Measurements from ENCODE around the gene TIMM21. TPM values are rescaled to one million over a fixed set of nuclear protein-coding genes. Genes with fewer than 3 reads are reported as not detected.

TIMM21 gene
- polyA plus RNA-seq, 3 donors = 60.0 to 70.3 (median 68.8) TPM

DNA sequence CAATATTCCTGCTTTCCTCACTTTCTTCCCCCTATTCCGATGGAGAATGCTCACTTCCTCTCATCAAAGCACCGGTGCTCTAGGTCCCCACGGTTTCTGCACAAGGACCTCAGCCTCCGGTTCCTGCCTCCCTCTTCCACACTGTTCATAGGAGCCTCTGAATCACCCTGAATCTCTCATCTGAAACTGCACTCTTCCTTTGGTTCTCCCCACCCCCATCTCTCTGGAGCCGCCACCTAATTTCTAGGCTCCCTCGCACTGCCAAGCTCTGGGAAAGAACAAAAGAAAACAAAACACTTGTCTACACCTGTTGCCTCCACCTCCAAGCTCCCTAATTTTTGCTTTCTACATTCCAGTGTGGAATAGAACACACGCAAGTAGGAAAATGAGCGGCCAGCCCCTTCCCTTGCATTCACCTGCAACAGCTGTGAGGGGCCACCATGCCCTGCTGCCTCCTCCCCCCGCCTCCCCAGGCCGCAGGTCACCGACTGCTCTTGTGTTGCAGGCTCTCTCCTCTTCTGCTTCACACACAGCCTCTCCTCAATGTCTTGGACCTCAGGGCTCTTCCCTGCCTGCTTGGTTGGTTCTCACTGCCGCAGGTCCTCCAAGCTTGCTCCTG lies 10.3 kb upstream of the TIMM21 start:
- no peak for DNase-seq (ENCODE audit: extremely low read depth in 1 of 11, low read depth in 9 of 11, low spot score in 4 of 11)

DNA sequence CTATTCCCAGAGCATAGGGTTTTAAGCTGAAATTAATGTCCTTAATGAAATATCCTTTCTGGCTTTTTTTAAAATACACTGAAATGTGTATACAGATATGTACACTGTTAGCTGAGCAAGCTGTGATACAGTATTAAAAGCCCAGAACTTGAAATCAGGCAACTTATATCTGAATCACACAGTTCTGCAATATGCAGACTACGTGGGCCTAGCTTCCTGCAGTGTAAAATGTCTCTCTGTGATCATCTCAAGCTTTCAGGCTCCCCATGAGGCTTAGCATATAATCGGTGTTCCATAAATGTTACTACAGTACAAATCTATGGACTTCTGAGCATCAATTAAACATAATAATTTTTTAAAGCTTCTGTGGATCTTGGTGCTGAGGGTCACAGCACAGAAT lies 8.9 kb upstream of the TIMM21 start:
- DNase-seq (ENCODE audit: extremely low read depth in 1 of 11, low read depth in 9 of 11, low spot score in 4 of 11) = no peak

DNA sequence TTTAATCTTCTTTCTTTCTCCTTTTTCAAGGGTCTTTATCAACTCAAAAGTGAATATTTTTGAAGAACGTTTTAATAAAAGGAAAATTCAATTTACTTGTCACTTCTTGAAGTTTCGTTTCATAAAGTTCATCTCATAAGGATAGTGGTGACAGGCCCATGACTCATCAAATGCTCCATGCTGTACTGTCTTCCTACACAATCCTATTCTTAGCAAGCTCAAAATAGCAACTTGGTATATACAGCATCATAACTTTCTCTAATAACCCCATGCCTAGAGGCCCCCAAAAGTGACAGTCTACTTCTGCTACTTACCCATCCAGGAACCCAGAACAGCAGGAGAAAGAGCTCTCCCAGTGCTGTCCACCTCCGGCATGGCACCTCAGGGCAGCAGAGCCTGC lies 8.4 kb upstream of the TIMM21 start:
- DNase-seq (ENCODE audit: extremely low read depth in 1 of 11, low read depth in 9 of 11, low spot score in 4 of 11) = no peak

DNA sequence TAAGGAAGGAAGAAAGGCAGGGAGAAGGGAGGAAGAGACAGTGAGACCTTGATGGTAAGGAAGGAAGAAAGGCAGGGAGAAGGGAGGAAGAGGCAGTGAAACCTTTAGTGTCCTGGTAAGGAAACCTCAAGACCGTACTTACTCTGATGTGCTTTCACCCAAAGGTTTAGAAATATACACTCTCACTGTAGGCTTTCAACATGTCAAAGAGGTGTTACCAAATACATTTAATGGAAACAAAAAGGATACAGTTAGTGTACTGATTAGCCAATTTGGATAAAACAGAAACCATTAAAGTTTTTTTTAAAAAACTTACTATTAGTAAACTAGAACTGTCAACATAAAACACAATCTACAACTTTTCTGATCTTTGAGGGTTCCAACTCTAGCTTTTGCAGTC lies 7.7 kb upstream of the TIMM21 start:
- no peak for DNase-seq (ENCODE audit: extremely low read depth in 1 of 11, low read depth in 9 of 11, low spot score in 4 of 11)

DNA sequence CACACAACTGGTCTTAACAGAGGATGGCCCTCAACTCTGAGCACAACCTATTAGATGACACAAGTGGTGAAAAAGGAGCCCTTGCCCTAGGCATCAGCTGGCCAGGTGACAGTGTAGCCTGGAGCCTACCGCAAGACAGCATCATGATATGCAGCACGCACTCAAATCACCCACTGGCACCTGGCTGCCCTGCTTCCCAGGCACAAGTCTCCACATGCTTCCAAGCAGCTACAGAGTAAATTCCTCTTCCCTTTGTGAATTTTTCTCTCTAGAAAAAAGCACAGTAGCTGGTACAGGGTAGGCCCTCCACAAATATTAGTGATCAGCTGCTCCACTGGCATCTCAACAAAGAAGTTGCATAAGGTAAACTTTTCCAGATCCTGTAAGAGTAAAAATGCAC lies 6.7 kb upstream of the TIMM21 start:
- DNase-seq (ENCODE audit: extremely low read depth in 1 of 11, low read depth in 9 of 11, low spot score in 4 of 11) = no peak

DNA sequence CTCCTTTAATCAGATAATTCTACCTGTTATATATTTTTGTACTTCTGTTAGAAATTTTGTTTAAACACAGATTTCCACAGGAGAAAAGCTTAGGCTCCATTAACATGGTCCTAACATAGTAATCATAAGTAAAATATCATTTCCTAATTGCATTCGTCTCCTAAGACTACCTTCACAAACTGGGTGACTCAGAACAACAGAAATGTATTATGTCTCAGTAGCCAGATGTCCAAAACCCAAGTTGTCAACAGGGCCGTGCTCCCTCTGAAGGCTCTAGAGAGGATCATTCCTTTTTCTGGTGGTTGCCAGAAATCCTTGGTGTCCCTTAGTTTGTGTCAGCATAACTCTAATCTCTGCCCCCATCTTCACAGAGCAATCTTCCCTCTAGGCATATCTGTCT lies 6.1 kb upstream of the TIMM21 start:
- DNase-seq (ENCODE audit: extremely low read depth in 1 of 11, low read depth in 9 of 11, low spot score in 4 of 11) = no peak

DNA sequence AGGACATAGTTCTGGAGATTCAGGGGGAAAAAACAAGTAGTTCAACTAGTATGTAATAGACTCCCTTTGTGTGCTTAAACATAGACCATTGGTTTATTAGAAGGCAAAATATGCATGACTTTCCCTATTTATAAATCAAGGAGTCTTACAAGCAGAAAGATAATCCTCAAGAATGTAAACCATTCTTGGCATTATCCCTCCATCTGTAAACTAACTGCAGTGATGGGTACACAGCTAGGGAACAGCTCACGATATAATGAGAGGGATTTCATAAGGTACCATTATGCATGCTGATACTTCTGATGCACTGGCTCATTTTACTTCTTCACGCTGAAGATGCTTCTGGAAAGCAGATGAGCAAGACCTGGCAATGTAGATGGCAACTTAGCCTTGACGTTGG lies 1.6 kb upstream of the TIMM21 start:
- no peak for DNase-seq (ENCODE audit: extremely low read depth in 1 of 11, low read depth in 9 of 11, low spot score in 4 of 11)

DNA sequence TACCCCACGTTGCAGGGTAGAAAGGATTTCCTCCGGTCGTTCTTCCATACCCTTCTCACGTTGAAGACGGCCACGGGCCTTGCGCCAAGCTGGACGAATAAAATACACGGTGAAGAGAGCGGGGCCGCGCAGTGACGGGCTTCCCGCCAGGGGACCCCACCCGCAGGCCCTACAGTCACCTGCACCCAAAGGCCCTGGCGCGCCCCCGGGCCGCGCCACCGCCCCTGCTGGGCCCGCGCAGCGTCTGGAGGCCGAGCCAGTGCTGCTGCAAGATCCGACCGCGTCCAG lies 888 bp upstream of the TIMM21 start:
- no peak for DNase-seq (ENCODE audit: extremely low read depth in 1 of 11, low read depth in 9 of 11, low spot score in 4 of 11)

DNA sequence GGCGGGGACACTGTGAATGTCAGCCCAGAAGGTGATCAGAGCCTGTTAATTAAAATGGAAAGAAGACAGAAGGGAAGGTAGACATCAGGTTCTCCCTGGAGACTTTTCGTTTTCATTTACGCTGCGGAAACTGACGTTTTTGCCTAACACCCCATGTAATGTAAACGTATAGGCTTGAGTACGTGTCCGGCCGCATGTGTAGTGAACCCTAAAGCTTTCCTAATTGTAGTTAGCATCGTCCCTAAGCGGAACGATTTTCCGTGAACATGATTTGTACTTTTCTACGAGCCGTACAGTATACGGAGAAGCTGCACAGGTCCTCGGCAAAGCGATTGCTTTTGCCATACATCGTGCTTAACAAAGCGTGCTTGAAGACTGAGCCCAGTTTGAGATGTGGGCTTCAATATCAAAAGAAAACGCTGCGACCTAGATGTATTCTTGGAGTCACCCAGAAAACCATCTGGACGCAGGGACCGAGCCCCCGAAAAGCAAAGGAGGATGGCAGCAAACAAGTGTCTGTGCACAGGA lies 284 bp downstream of the TIMM21 start:
- DNase-seq (ENCODE audit: extremely low read depth in 1 of 11, low read depth in 9 of 11, low spot score in 4 of 11) = no peak

DNA sequence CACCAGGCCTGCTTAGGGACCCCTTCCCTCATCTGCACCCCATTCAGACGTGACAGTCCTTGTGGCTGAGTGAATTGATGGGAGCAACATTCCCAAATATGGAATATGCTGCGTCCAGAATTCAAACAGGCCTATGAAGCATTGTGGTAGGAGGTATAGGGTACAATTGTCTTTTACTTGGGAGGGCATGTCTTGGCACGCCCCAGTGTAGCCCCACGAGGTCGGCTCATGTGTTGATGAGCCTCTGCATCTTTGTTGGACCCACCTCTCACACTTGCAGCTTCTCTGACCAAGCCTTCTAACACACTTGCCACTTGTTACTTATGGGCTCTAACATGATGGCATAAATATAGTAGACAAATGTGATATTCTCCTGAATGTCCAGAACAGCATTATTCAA lies 1.6 kb downstream of the TIMM21 start:
- DNase-seq (ENCODE audit: extremely low read depth in 1 of 11, low read depth in 9 of 11, low spot score in 4 of 11) = no peak

DNA sequence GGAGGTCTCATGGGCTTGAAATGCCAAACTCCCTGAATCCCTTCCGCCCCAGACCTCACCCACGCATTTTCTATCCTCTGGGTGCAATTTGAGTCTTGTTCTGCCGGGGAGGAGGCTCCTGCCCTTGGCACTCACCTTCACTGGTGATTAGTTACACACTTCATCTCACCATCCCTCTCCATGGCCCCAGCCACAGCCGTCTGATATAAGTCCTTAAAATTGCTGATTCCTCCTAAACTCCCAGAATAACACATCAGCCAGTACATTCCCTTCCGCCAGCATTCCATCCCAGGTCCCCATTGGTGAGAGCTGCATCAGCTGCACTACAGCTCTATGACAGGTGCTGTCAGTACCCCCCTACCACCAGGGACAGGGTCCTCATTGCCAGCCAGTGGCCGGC lies 3.9 kb downstream of the TIMM21 start:
- peak in 1 of 11 donors; percentile 6 for DNase-seq (ENCODE audit: extremely low read depth in 1 of 11, low read depth in 9 of 11, low spot score in 4 of 11)

DNA sequence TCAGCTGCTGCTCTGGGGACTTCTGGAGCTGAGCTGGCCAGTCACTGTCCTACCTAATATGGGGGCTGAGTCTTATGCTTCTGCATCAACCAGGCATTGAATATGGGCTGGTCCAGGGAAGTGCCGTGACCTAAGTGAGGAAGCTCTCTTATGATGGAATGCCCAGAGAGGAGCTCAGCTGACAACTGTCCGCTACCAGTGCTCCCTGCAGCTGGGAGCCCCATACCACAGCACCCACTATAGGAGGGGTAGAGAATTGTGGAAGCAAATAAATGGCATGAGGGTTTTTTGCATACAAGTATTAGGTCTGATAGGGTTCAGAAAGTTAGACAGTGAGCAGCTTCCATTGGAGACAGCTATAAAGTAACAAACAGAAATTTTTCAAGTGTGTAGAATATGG lies 4.5 kb downstream of the TIMM21 start:
- DNase-seq (ENCODE audit: extremely low read depth in 1 of 11, low read depth in 9 of 11, low spot score in 4 of 11) = no peak

DNA sequence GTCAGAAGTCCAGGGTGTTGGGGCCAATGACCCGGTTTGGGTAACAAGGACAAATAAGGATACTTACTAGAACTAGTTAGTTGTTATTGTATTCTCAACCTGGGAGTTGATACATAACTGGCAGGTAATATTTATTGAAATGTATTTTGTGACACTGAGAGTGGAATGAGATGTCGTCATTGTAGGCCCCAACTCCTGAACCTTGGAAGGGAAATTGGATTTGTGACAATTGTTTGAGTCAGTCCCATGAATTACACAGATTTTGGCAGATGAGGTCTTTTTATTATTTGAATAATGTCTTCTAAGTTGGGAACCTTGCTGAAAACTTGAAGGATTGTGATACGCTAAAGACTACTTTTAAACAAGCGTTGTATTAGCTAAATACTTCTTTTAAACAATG lies 5.1 kb downstream of the TIMM21 start:
- DNase-seq (ENCODE audit: extremely low read depth in 1 of 11, low read depth in 9 of 11, low spot score in 4 of 11) = no peak

DNA sequence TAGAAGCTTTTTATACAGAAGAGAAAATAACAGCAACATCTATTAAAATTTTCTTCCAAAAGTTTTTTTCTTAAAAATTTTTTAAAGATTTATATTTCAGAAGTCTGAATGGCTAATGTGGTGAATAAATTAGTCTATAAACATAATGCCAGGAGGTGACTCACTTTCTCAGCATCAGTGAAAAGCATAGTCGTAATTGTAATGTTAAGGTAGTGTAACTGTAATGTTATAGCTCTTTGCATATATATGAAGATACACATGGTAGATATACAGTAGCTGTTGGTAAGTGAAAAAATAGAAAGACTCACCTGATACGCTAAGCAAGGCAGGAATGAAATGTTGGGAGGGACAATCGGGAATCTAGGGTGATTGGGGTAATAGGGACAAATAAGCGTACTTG lies 5.5 kb downstream of the TIMM21 start:
- no peak for DNase-seq (ENCODE audit: extremely low read depth in 1 of 11, low read depth in 9 of 11, low spot score in 4 of 11)

DNA sequence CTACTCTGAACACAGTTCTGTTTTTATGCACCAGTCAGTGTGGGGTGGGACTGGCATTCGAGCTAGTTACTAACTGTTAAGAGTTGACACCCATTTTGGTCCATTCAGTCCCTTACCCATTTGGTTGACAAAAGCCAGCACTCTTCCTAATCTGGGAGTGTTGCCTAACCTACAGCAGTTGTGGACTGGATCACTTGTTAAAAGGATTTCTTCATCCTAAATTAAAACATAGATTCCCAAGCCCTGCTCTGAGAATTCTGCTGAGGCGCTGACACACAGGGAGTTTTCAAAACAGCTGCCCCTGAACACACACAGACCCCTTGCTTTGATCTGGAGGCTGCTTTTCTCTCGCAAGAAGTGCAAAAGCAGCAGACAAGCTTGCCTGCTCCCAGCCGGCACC lies 6.4 kb downstream of the TIMM21 start:
- no peak for DNase-seq (ENCODE audit: extremely low read depth in 1 of 11, low read depth in 9 of 11, low spot score in 4 of 11)

DNA sequence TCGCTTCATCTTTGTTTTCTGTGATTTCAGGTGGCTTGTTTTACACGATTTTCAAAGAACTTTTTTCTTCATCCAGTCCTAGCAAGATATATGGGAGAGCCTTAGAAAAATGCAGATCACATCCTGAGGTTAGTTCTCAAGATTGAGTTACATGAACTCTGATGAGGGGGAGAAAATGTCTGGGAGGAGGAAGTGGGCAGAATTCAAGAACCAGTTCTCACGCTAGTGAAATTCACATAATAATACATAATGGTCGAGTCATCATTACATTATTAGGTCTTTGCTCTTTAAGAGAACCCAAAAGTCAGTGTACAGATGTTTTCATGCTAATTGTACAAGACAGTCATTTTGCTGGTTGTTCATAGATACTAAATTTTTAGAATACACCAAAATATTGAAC lies 7.0 kb downstream of the TIMM21 start:
- no peak for DNase-seq (ENCODE audit: extremely low read depth in 1 of 11, low read depth in 9 of 11, low spot score in 4 of 11)

DNA sequence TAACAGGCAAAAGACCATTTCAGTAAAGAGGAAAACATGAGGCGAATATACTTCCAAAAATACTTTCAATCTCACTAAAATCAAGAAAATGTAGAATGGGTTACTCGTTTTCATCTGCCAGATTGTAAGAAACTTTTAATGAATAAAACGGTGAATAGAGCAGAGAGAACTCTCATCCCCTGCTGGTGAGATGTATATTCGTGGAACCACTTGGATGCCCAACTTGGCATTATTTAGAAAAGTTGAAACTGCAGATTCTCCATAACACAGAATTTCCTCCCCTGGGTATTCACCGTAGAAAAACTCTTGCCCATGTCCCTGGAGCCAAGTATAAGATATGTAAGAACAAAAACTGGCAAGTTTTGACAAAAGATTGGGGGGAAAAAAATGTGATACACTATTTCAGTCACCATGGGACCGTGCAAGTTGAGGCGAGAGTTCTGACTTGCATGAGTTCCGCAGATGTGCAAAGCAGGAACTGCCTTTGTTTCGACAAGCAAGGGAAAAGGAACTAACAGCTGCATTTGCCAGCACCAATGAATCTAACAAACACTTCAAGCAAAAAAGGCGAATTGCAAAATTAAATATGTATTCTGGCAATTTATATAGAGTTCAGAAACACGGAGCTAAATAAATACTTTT lies 14.8 kb downstream of the TIMM21 start:
- DNase-seq (ENCODE audit: extremely low read depth in 1 of 11, low read depth in 9 of 11, low spot score in 4 of 11) = no peak

DNA sequence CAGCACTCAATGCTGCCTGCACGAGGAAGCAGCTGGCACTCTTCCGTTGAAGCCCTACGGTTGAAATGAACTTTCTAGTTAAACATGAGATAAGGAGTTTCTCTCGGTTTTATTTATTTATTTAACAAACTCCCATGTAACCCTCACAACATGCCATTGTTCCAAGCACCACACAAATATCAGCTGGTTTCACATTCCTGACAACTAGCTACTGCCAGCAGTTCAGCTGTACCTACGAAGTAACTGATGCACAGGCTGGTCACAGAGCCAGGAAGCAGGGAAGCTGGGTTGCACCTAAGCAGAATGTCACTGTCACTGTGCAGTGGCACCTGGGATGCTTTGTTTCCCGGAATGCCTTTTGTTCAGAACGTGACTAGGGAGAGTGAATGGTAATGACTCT lies 18.1 kb downstream of the TIMM21 start:
- DNase-seq (ENCODE audit: extremely low read depth in 1 of 11, low read depth in 9 of 11, low spot score in 4 of 11) = no peak

DNA sequence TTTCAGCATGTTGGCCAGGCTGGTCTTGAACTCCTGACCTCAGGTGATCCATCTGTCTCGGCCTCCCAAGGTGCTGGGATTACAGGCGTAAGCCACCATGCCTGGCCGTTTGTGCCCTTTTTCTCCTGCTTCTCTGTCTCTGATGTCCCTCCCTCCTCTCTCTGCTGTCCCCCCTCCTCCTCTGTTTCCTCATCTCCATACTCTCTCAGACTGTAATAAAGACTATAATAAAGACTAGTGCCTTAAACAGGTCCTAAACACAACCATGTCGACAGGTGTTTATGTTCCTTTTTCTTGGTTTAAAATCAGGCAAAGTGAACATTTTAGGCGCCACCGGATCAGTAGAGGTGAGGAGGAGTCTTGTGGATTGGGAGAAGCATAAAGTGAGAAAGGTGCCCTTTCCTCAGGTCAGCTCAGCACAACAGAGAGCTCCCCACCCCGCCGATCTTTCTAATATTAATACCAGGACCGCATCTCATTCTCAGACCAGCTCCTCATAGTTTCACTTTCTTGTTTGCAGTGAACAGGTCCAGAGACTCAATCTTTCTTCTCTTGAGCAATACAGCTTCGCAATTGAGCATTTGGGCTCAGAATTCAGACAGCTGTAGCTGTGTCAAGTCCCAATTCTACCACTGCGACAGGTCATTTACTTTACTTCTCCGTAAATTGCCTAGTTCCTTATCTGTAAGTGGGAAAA lies 23.7 kb downstream of the TIMM21 start:
- DNase-seq (ENCODE audit: extremely low read depth in 1 of 11, low read depth in 9 of 11, low spot score in 4 of 11) = no peak

DNA sequence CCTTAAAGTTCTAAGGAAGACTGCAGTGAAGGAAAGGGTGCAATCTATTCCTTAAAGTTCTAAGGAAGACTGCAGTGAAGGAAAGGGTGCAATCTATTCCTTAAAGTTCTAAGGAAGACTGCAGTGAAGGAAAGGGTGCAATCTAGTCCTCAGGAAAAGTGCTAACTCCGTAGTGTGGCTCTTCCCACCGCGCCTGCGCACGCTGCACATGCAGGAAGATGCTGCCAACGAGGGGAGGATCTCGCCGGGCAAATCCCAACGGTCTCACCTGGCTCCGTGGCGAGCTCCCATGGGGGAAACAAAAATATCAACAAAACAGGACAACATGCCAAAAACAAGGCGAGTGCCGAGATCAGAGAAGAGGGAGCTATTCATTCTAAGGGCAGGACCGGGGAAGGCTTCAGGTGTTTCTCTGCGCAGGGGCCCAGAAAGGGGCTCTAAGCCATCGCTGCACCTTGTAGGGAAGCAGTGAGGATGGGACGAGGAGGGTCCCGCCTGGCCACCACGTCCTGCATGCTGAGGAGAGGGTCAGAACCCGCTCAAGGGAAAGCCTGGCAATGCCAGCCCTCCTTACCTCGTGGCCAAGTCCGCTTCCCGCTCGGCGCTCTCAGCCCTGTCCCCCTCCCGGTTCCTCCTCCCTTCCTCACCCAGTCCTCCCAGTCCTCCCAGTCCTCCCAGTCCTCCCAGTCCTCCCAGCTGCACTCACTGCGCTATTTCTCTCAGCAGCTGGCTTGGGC lies 24.5 kb downstream of the TIMM21 start:
- DNase-seq (ENCODE audit: extremely low read depth in 1 of 11, low read depth in 9 of 11, low spot score in 4 of 11) = no peak

Data from renal cortex interstitium (tissue), 11 donors.